ENCODE results near the gene EMC1.
"Not testable (repeated sequence)": the region's sequence is repeated elsewhere in the genome, so short reads cannot be mapped to it uniquely, and the experiment has no call there.

DNA sequence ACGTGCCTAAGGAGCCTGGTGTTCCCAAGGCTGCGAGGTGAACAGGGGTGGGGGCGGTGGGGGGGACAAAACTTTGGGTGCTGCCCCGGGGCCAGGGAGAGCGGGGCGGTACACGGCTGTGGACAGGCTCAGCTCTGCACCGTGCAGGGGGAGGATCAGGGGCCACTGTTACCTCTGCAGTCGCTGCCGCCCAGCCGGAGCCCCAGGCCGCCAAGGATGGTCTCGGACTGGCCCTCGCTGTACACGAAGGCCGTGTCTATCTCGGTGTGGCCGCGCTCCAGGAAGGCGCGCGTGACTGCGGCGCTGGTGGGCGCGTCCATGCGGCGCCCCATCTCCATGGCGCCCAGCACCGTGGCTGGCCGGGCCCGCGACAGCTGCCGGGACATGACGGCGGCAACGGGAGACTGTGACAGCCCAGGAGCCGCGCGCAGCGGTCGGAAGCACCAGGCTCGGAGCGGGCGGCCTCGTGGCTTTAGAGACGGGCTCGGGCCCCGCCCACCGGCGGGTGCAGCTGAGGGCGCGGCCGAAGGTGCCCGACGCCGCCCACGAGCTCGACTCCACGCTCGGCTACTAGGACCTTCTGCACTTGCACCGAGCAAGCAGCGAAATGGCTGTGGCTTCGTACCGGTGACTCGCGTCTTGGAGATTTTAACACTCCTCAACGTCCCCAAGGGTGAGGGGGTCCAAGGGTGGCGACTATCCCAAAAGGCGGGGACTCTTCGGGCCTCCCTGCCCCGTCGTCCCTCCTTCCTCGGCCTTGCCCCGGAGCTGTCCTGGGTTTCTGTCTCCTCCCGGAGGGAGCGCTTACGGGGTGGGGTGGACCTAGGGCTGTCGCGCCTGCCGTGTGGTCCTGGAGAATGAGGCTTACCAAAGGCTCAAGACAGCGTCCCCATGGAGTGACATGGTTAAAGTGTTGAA, 37.3 kb upstream of the EMC1 start, which contains the start of gene AKR7A3:
- TF ChIP-seq RAD21 (conservative IDR thresholded peaks at IDR 0.05); TAF1 (IDR thresholded peaks at IDR 0.05; ENCODE audit: low read depth); POLR2AphosphoS5 (IDR thresholded peaks at IDR 0.05); MXI1 (conservative IDR thresholded peaks at IDR 0.05; ENCODE audit: poor library complexity, severe bottlenecking); EZH2 (IDR thresholded peaks at IDR 0.05; ENCODE audit: borderline replicate concordance, insufficient read depth, low read length, poor library complexity, severe bottlenecking): not testable (repeated sequence)
- TF ChIP-seq, protein P1, sequence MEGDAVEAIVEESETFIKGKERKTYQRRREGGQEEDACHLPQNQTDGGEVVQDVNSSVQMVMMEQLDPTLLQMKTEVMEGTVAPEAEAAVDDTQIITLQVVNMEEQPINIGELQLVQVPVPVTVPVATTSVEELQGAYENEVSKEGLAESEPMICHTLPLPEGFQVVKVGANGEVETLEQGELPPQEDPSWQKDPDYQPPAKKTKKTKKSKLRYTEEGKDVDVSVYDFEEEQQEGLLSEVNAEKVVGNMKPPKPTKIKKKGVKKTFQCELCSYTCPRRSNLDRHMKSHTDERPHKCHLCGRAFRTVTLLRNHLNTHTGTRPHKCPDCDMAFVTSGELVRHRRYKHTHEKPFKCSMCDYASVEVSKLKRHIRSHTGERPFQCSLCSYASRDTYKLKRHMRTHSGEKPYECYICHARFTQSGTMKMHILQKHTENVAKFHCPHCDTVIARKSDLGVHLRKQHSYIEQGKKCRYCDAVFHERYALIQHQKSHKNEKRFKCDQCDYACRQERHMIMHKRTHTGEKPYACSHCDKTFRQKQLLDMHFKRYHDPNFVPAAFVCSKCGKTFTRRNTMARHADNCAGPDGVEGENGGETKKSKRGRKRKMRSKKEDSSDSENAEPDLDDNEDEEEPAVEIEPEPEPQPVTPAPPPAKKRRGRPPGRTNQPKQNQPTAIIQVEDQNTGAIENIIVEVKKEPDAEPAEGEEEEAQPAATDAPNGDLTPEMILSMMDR (IDR thresholded peaks at IDR 0.05; ENCODE audit: poor library complexity, severe bottlenecking), result not testable (repeated sequence)

Data from neural cell (in vitro differentiated cells).